ENCODE data around the gene CWC27.

DNA sequence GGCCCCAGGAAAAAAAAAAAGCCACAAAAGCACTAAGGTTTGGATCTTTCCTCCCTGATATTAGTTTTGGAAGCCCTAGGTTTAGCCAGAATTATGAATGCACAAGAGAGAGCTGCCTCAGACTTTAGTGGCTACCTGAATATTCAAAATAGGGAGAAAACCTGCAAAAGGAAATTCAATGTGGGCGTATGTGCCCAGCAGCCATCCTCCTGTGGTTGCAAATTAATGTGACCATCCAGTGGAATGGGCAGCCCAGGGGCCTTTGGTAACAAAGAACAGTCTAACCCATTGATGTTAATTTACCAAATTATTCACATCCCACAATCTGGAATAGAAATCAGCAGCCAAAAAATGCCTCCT, 298.4 kb downstream of the CWC27 start:
- TF ChIP-seq, protein P1, sequence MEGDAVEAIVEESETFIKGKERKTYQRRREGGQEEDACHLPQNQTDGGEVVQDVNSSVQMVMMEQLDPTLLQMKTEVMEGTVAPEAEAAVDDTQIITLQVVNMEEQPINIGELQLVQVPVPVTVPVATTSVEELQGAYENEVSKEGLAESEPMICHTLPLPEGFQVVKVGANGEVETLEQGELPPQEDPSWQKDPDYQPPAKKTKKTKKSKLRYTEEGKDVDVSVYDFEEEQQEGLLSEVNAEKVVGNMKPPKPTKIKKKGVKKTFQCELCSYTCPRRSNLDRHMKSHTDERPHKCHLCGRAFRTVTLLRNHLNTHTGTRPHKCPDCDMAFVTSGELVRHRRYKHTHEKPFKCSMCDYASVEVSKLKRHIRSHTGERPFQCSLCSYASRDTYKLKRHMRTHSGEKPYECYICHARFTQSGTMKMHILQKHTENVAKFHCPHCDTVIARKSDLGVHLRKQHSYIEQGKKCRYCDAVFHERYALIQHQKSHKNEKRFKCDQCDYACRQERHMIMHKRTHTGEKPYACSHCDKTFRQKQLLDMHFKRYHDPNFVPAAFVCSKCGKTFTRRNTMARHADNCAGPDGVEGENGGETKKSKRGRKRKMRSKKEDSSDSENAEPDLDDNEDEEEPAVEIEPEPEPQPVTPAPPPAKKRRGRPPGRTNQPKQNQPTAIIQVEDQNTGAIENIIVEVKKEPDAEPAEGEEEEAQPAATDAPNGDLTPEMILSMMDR (IDR thresholded peaks at IDR 0.05; ENCODE audit: insufficient read depth, low read length) = no peak
- no peak for TF ChIP-seq POLR2AphosphoS5 (IDR thresholded peaks at IDR 0.05; ENCODE audit: low read depth)
- TF ChIP-seq GABPA (IDR thresholded peaks at IDR 0.05; ENCODE audit: low read depth) = no peak
- TF ChIP-seq REST (IDR thresholded peaks at IDR 0.05; ENCODE audit: insufficient replicate concordance, low read depth) = no peak
